K562 (cell line): ENCODE data around the gene BCAP31. TPM values are rescaled to one million over a fixed set of nuclear protein-coding genes. Genes with fewer than 3 reads are reported as not detected.
"Not testable (repeated sequence)": the region's sequence is repeated elsewhere in the genome, so short reads cannot be mapped to it uniquely, and the experiment has no call there.

ENCODE experiments used
- ATAC-seq: fragments of 200-7000 bp; cut with Tn5 transposase; 3 replicates; pipeline ENCODE4 v1.9.1; 2020; ENCODE audit warnings: moderate library complexity
- BruUV-seq: library from RNA; stranded (reverse); fragments of 400-500 nt; replicated peaks from 2 replicates; lab custom pipeline; 2021; lab: Mats Ljungman, UMichigan
- CTCF ChIA-PET: fragments of 300-600 bp; formaldehyde crosslinking; extraction: SDS; loops from one replicate; lab custom pipeline; 2021; ENCODE audit warnings: low intra/inter-chr PET ratio; lab: Yijun Ruan, JAX
- POLR2A ChIA-PET: fragments of 300-600, 350-650 bp; sonication (Branson Sonifier 250); formaldehyde crosslinking; extraction: SDS; loops from one replicate; lab custom pipeline; 2021; ENCODE audit warnings: antibody characterized with exemption, inconsistent platforms; lab: Yijun Ruan, JAX
- DNase-seq, 4 experiments: peaks; one replicate each; pipeline versions ENCODE4 v3.0.0 to v3.0.0-alpha.2; 2011 to 2018; ENCODE audit warnings: low spot score in 3 of 4, mixed read lengths in 3 of 4; ENCODE audit errors: extremely low read depth in 1 of 4
- FAIRE-seq: peaks from 2 replicates; lab custom pipeline; 2011; peaks lifted over from hg19 to GRCh38; lab: Jason Lieb, UNC
- H2AFZ ChIP-seq: 2 replicates; pipeline ENCODE4 v1.6.0; 2011; ENCODE audit warnings: low read depth, low read length, control low read depth, inconsistent platforms
- H3K27ac ChIP-seq: fragments of 200-600 bp; 3 replicates; pipeline ENCODE4 v1.8.0; 2011; ENCODE audit warnings: low read depth, mild to moderate bottlenecking, control low read depth, inconsistent platforms, low read length, moderate library complexity, mixed read lengths; ENCODE audit errors: extremely low read depth
- H3K27me3 ChIP-seq, 2 experiments: fragments of 300-600 bp in 1 of 2; 2 replicates in 1 of 2; 3 replicates in 1 of 2; pipeline versions ENCODE4 v1.6.0 to v1.8.0; 2011; ENCODE audit warnings: inconsistent platforms in 2 of 2, low read length in 2 of 2, mild to moderate bottlenecking in 1 of 2, mixed read lengths in 1 of 2, moderate library complexity in 1 of 2; ENCODE audit not compliant: control insufficient read depth in 2 of 2, insufficient read depth in 2 of 2
- H3K36me3 ChIP-seq: fragments of 300-600 bp; 3 replicates; pipeline ENCODE4 v1.8.0; 2011; ENCODE audit warnings: mild to moderate bottlenecking, low read length, inconsistent platforms; ENCODE audit not compliant: control insufficient read depth, insufficient read depth
- H3K4me1 ChIP-seq, 2 experiments: fragments of 200-600 bp in 1 of 2; replicated peaks in 1 of 2; 2 replicates in 1 of 2; 3 replicates in 1 of 2; pipeline versions ENCODE4 v1.5.1 to v1.8.0; 2011; ENCODE audit warnings: inconsistent platforms in 2 of 2, low read length in 2 of 2, mild to moderate bottlenecking in 1 of 2, mixed read lengths in 1 of 2, moderate library complexity in 1 of 2; ENCODE audit not compliant: control insufficient read depth in 2 of 2, insufficient read depth in 2 of 2
- H3K4me2 ChIP-seq: 2 replicates; pipeline ENCODE4 v1.6.1; 2011; ENCODE audit warnings: low read length, control low read depth, inconsistent platforms, mixed read lengths; ENCODE audit not compliant: insufficient read depth
- H3K4me3 ChIP-seq: fragments of 200-600 bp; sonication (generic), shearing (Covaris generic); 2 replicates; pipeline ENCODE4 v1.5.1; 2016; ENCODE audit warnings: control low read depth, inconsistent platforms
- H3K79me2 ChIP-seq: fragments of 200-600 bp; 3 replicates; pipeline ENCODE4 v1.8.0; 2011; ENCODE audit warnings: low read length, inconsistent platforms; ENCODE audit not compliant: control insufficient read depth, insufficient read depth
- H3K9ac ChIP-seq, 2 experiments: 2 replicates each; pipeline versions ENCODE4 v1.6.0 to v1.6.1; 2011; ENCODE audit warnings: low read depth in 2 of 2, low read length in 2 of 2, control low read depth in 1 of 2, inconsistent platforms in 1 of 2, mild to moderate bottlenecking in 1 of 2, mixed read lengths in 1 of 2; ENCODE audit not compliant: insufficient read depth in 1 of 2
- H3K9me1 ChIP-seq: one replicate; pipeline ENCODE4 v1.6.0; 2011; ENCODE audit warnings: inconsistent platforms, mild to moderate bottlenecking, low read length, moderate library complexity; ENCODE audit not compliant: control insufficient read depth, insufficient read depth
- H3K9me3 ChIP-seq: replicated peaks from 2 replicates; pipeline ENCODE4 v1.5.1; 2011; ENCODE audit warnings: low read depth, low read length, inconsistent platforms; ENCODE audit not compliant: control insufficient read depth, insufficient read depth
- H4K20me1 ChIP-seq: replicated peaks from 2 replicates; pipeline ENCODE4 v1.6.1; 2011; ENCODE audit warnings: low read length, inconsistent platforms, mixed read lengths; ENCODE audit not compliant: control insufficient read depth, insufficient read depth
- CAMTA2 ChIP-seq: fragments of 250-450 bp; sonication (Bioruptor Pico); conservative IDR thresholded peaks from 2 replicates; pipeline ENCODE4 v1.5.1; 2022
- POLR2A ChIP-seq: fragments of 450-650 bp; conservative IDR thresholded peaks from 2 replicates; pipeline ENCODE4 v1.6.1; 2016
- RBFOX2 ChIP-seq: fragments of 200-400 bp; formaldehyde crosslinking; IDR thresholded peaks from 2 replicates; pipeline ENCODE4 v1.6.1; 2017; ENCODE audit warnings: low read depth, mild to moderate bottlenecking, low read length, moderate library complexity
- SUPT5H ChIP-seq: fragments of 450-650 bp; IDR thresholded peaks from 2 replicates; pipeline ENCODE4 v1.6.1; 2016
- TFE3 ChIP-seq: fragments of 450-650 bp; formaldehyde crosslinking; IDR thresholded peaks from 2 replicates; pipeline ENCODE4 v1.4.0; 2020; ENCODE audit warnings: mild to moderate bottlenecking, mixed read lengths
- ZBTB9 ChIP-seq: fragments of 450-650 bp; formaldehyde crosslinking; IDR thresholded peaks from 2 replicates; pipeline ENCODE4 v1.4.0; 2020; ENCODE audit warnings: mild to moderate bottlenecking, moderate library complexity
- ZNF77 ChIP-seq: fragments of 250-450 bp; sonication (Bioruptor Pico); IDR thresholded peaks from 2 replicates; pipeline ENCODE4 v1.5.0; 2020
- WGBS: fragments of 100-300 bp; shearing (Covaris generic); methylation state at CpG from one replicate; pipeline ENCODE4 v1.1.6; 2016; ENCODE audit warnings: low coverage, mixed read lengths; ENCODE audit not compliant: insufficient coverage; ENCODE audit errors: missing lambda C conversion rate; 5-methylcytosine and 5-hydroxymethylcytosine counted together
- in situ Hi-C: fragments of 300-500 bp; cut with MboI; formaldehyde crosslinking; loops from 4 replicates; pipeline ENCODE4 v1.15.0; 2018; ENCODE audit warnings: inconsistent platforms, mixed read lengths
- intact Hi-C: fragments of 100-400 bp; cut with micrococcal nuclease; formaldehyde crosslinking; loops from 2 replicates; pipeline ENCODE4 v1.14.2; 2022
- polyA plus RNA-seq, 8 experiments: library from polyadenylated mRNA; depleted of rRNA in 4 of 8; stranded (reverse) in 5 of 8; unstranded in 3 of 8; fragments of >200 nt; fragmentation: Nextera tagmentation in 2 of 8; fragmentation: Illumina TruSeq in 1 of 8; extraction: Ambion mirVana in 2 of 8; extraction: Trizol in 1 of 8; gene quantifications; 2 replicates each; pipeline versions ENCODE4 v1.2.1 to v1.2.3, GENCODE V29; 2011 to 2014; ENCODE audit warnings: inconsistent platforms in 1 of 8, missing spikeins in 1 of 8
- total RNA-seq, 7 experiments: library from RNA; depleted of rRNA in 6 of 7; stranded (reverse); fragments of >200 nt in 6 of 7; fragmentation: Illumina TruSeq in 2 of 7; extraction: Trizol in 2 of 7; gene quantifications; 2 replicates each; pipeline versions ENCODE4 v1.2.1 to v1.2.3, GENCODE V29; 2011 to 2021; ENCODE audit warnings: low replicate concordance in 1 of 7

Gene BCAP31
- total and polyA plus RNA-seq, 9 of the 15 experiments (the other 6 are each of a cell fraction or from before 2014, with no cell fraction given), result 156 to 683 (median 188) TPM

- WGBS, result 89% methylated on average over 15 of the region's 16 CpGs
- H3K4me2 ChIP-seq, H4K20me1 ChIP-seq, H3K79me2 ChIP-seq, H3K4me3 ChIP-seq, POLR2A ChIA-PET, intact Hi-C loops, H3K9me3 ChIP-seq, CTCF ChIA-PET, BruUV-seq, H3K9ac ChIP-seq, in situ Hi-C loops, DNase-seq, H3K27me3 ChIP-seq, H3K27ac ChIP-seq, H2AFZ ChIP-seq, H3K9me1 ChIP-seq, FAIRE-seq: not testable (repeated sequence)
- Histone ChIP-seq H3K36me3 (peaks cover 63% of the 10 kb centered on the region; the same call in 1 of the 3 replicates), H3K4me1 (peaks cover 0 to 35% of the 10 kb centered on the region in 2 experiments; a peak in 3 of 5 replicates)
- 0 out of 2 replicates have a peak, but pooled peaks have one; percentile 28 for TF ChIP-seq CAMTA2 (CRISPR knock-in tag)
- 0 out of 2 replicates have a peak, but pooled peaks have one; percentile 31 for TF ChIP-seq ZBTB9 (CRISPR knock-in tag)
- TF ChIP-seq POLR2A, result peak; percentile 62; the same call in 1 of the 2 replicates
- TF ChIP-seq ZNF77 (CRISPR knock-in tag), result peak; percentile 61; the same call in 1 of the 2 replicates
- TF ChIP-seq RBFOX2, result peak; percentile 43
- peak; percentile 66 for TF ChIP-seq SUPT5H
- peak; percentile 20; the same call in 1 of the 2 replicates for TF ChIP-seq TFE3 (CRISPR knock-in tag)
- peak; percentile 9 for ATAC-seq
Observed at GRCh38 chrX:153696986-153697722, 27.0 kb downstream of the BCAP31 start.
